SK-MEL-5 (cell line): ENCODE results near the gene CARD11. TPM values are rescaled to one million over a fixed set of nuclear protein-coding genes. Genes with fewer than 3 reads are reported as not detected.

ENCODE experiments used
- DNase-seq: peaks from one replicate; pipeline ENCODE4 v3.0.0-alpha.2; 2016; ENCODE audit warnings: low read depth, low spot score
- in situ Hi-C: cut with HindIII; loops from 2 replicates; pipeline ENCODE4 v1.10.0; 2016; ENCODE audit warnings: low sequenced_read_pairs, high pct_unique_total_duplicates, low pct_unique_long_range_greater_than_20kb
- total RNA-seq: library from RNA; depleted of rRNA; stranded (reverse); fragments of >200 nt; shearing (Covaris generic); gene quantifications from 2 replicates; pipeline ENCODE4 v1.2.3, GENCODE V29; 2014

Gene CARD11
- total RNA-seq, 1 experiment from 2014 or later: not detected

- in situ Hi-C loops: no loop called here
- DNase-seq: no peak
Measured at GRCh38 chr7:2943851-2944601, 99.6 kb downstream of the CARD11 start.

DNA sequence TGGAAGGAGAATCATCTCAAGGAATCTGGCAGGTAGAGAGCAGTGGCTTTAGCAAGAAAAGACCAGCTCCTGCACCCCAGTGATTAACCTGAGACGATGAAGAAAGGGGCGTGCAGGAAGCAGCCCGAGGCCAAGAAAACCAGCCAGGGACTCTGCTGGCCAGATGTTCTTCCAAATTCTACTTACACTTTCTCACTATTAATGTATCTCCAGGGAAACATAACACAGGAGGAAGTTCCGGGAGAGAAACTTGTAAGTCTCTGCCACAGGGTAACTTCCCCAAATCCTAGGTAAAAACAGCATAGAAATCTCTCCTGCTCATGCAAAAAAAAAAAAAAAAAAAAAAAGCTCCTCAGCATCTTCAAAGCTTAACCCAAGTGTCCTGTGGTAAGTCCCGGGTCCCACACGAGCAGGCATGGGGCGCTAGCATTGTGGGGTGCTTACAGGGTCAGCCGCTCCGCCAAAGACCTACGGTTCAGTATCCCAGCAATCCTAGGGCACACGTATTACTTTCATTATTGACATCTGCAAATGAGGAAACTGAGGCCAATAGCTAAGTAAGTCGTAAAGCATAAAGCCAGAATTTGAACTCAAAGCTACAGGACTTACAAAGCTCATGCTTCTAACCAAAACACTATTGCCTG lies 102.3 kb downstream of the CARD11 start:
- DNase-seq: no peak
- in situ Hi-C loops: no loop called here

DNA sequence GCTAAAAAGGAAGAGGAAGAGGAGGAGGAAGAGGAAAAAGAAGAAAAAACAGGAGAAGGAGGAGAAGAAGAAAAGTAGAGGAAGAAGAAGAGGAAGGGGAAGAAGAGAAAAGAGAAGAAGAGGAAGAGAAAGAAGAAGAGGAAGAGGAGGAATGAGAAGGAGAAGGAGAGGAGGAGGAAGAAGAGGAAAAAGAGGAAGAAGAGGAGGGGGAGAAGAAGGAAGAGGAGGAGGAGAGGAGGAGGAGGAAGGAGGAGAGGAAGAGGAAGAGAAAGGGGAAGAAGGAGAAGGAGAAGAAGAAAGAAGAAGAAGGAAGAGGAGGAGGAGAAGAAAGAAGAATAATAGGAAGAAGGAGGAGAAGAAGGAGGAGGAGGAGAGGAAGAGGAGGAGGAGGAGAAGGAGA lies 103.2 kb downstream of the CARD11 start:
- in situ Hi-C loops: no loop called here
- DNase-seq: no peak

GRCh38 chr7:2939193-2939885 lies 104.3 kb downstream of the CARD11 start:
- no peak for DNase-seq
- in situ Hi-C loops: no loop called here

DNA sequence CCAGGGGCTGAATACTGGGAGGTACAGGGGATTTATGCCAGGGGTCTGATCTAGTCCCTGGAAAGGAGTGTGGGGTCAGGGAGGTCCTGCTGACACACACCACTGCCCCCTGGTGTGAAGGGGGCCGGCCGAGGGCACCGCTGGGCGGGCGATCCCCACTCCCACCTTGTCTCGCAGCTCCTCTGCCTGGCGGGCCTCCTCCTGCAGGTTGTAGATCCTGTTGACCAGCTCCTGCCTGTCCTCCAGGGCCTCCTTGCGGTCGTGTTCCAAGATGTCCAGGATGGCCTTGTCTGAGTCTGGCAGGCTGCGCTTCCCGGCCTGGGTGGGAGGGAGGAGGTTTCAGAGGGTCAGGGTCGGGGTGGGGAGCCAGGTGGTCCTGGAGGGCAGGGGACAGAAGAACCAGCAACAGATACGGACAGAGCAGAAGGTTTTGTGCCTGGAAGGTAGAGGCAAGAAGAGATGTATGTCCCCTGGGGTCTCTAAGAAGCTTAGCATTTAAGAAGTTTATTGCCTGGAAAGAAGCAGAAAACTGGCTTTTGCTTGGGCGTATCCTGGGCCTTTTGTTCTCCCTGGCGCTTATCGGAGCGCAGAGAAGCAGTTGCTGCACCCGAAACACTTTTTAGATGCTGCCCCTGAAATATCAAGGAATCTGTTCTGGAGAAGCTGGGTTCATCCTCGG lies 105.0 kb downstream of the CARD11 start:
- in situ Hi-C loops: no loop called here
- DNase-seq: no peak

DNA sequence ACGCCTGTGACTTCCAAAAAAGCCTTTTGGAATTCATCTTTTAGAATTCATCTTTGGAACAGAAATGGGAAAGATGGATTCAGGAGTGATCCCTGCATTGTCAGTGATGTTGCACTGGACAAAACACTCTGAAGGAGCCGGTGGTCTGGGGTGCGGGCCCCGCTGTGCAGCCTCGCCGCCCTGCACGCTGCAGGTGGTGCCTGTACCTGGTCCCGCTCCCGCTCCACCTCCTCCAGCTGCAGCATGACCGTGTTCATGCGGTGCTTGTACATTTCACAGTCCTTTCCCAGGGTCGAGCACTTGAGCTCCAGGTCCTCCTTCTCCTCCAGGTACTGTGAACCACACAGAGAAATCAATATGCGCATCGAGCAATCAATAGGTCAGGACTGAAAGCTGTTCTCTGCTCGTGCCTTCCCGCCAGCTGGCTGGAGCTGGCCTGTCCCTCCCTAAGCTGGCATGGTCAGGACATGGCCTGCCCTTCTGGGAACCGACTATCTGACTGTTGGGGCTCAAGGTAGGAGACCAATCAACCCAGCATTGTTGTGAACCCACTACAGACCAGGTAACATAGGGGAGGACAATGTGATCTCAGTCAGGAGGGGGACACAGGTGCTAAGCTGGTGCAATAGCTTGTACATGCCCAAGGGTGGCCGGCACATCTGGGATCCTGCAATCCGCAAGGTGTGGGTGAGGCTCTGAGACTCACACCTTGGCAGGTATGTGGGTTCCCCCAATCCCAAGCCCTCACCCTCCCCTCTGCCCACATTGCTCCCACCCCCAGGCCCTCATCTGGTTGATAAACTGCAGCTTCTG lies 105.8 kb downstream of the CARD11 start:
- no peak for DNase-seq
- in situ Hi-C loops: no loop called here

GRCh38 chr7:2936891-2937580 lies 106.6 kb downstream of the CARD11 start:
- in situ Hi-C loops: no loop called here
- no peak for DNase-seq

DNA sequence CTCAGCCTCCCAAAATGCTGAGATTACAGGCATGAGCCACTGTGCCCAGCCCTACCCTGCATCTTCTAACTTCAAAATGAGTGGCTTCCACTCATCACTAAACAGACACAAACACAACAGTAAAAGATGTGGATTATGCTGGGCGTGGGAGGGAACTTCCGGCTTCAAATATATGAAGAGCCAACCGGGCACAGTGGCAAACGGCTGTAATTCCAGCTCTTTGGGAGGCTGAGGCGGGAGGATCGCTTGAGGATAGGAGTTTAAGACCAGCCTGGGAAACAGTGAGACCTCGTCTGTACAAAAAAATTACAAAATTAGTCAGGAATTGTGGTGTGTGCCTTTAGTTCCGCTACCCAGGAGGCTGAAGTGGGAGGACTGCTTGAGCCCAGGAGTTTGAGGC lies 107.4 kb downstream of the CARD11 start:
- DNase-seq: no peak
- in situ Hi-C loops: no loop called here

DNA sequence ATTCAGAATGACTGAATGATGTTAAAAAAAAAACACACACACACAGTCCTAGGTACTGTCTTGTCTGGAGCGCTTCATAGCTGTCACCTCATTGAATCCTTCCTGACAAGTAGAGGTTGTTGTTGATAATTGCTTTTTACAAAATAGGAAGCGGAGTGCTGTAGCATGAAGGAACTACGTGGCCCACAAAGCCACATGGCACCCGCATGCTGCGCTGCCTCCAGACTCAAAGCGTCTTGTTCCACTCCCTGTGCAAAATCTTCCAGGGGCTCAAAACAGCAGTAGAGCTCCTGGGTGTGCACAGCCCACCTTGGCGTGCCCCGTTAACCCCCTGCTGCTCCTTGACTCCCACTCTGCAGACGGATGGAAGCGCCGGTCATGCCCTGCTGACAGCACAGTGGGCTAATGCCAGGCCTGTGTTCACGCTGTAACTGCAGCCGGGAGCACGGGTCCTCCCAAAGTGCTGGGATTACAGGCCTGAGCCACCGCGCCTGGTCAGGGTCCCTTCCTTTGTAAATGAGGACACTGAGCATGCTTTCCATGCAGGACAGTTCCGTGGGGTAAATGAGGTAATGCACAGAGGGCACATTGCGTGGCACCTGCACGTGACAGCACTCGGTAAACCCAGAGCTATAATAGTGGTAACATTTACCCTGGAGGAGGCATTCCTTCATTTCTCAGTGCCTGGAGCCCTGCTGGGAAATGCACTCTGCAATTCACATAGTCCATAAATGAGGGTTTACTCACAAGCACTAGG lies 108.5 kb downstream of the CARD11 start:
- no peak for DNase-seq
- in situ Hi-C loops: no loop called here

DNA sequence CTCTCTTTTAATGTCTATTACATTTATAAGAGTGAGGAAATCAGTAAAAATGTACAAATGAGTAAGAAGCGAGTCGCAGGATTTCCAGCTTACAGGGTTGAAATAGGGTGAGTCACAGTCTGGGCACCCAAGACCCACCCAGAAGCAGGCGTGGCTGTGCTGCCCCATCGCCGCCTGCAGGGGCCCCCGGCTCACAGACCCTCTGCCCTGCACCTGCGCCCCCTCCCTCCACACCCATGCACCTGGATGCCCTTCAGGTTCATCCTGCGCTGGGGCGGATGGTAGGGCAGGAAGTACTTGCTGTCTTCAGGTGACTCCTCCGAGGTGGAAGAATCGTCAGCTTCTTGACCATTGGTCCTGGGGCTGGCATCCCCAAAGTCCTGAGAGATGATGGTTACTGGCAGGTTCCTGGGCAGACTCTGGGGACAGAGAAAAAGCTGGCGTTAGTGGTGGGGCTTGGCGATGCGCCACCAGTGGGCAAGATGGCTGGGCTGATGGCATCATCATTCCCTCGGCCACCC lies 109.4 kb downstream of the CARD11 start:
- in situ Hi-C loops: no loop called here
- no peak for DNase-seq

- DNase-seq: peak; percentile 38
- in situ Hi-C loops: no loop called here
Measured at GRCh38 chr7:2932402-2933251, 111.0 kb downstream of the CARD11 start.

GRCh38 chr7:2931034-2931415 lies 112.6 kb downstream of the CARD11 start:
- no peak for DNase-seq
- in situ Hi-C loops: no loop called here

DNA sequence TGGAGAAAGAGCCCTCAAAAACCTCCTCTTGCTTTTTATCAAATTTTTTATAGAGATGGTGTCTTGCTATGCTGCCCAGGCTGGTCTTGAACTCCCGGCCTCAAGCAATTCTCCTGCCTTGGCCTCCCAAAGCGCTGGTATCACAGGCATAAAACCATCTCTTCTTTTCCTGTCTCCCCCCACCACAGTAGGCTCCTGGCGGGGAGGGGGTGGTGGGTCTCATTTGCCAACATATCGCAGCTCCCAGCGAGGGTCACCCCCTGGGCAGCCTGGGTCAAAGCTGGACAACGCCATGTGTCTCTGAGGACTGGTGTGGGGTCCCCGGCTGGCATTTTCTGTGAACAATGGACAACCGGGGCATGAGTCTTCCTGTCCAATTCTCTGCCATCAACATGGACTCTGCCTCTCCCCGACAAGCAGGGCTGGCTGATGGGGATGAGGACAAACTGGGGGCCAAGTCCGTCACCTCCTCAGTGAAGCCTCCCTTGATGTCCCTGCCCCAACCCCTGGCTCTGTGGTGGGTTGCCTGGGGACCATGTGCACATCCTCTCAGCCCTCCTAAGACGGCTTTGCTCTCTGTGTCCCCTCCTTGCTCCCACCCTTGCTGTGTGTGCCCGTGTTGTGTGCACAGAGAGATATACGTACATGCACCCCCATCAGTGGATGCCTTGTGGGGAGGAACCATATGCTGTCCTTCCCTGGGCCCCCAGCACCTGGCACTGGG lies 113.2 kb downstream of the CARD11 start:
- no peak for DNase-seq
- in situ Hi-C loops: no loop called here

DNA sequence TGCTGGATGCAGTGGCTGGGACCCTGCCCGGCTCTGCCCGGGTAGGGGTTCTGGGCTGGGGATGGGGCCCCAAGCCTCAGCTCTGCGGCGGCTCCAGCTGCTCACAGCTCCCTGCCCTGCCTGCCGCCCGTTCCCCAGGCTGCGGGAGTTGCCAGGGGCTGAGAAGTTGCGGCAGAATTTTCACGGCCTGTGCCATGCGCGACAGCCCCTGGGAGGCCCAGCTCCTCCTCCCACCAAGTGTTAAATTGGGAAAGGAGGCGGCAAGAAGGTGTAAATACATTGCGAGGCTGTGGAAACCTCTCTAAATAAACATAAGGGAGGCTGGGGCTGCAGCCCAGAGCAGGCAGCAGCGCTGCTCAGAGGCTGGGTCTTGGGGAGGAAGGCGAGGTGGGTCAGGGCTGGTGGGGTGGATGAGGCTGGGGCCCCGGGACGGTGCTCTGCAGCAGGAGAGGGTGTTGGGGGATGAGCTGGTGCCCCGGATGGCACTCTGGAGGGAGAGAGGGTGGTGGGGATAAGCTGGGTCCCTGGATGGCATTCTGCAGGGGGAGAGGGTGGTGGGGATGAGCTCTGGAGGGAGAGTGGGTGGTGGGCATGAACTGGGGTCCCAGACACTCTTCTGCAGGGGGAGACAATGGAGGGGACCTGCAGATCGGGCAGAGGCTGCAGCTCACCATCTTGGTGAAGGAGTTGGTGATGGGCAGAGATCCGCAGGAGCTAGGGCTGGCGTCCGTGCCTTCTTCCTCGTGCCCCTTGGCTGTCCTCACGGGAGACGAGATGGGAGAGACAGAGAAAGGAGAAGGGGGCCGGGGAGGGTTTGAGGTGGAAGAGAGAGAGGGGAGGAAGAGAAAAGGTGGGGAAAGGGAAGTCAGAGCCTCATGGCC lies 114.1 kb downstream of the CARD11 start:
- in situ Hi-C loops: no loop called here
- DNase-seq: no peak
